Activated CD4-positive, alpha-beta T cell treated with anti-CD3 and anti-CD28 coated beads for 48 hours (primary cell): ENCODE measurements around the gene PIP.
"Not testable (repeated sequence)": the region's sequence is repeated elsewhere in the genome, so short reads cannot be mapped to it uniquely, and the experiment has no call there.

Experiments
- DNase-seq: peaks from one replicate; pipeline ENCODE4 v3.0.0-alpha.2; 2020

PIP gene

GRCh38 chr7:143180771-143181170 lies 48.9 kb downstream of the PIP start:
- not testable (repeated sequence) for DNase-seq

GRCh38 chr7:143181349-143181748 lies 49.5 kb downstream of the PIP start:
- DNase-seq = no peak

- DNase-seq = no peak
These were observed 51.1 kb downstream of the PIP start, which contains the start of gene TAS2R39 for GRCh38 chr7:143183024-143183423. Gene TAS2R39, plus strand, starts transcription at chr7:143183419. Its CDS starts 0 bp downstream, at chr7:143183419.

- DNase-seq = no peak
These were observed 53.7 kb downstream of the PIP start for GRCh38 chr7:143185551-143185950.

- no peak for DNase-seq
These were observed 57.1 kb downstream of the PIP start for GRCh38 chr7:143188994-143189393.
